G401 (cell line): ENCODE results near the gene DHTKD1. TPM values are rescaled to one million over a fixed set of nuclear protein-coding genes. Genes with fewer than 3 reads are reported as not detected.
"Not testable (repeated sequence)": the region's sequence is repeated elsewhere in the genome, so short reads cannot be mapped to it uniquely, and the experiment has no call there.

ENCODE experiments used
- DNase-seq: peaks from one replicate; pipeline ENCODE4 v3.0.0-alpha.2; 2015; ENCODE audit warnings: low spot score
- in situ Hi-C: cut with HindIII; loops from 2 replicates; pipeline ENCODE4 v1.10.0; 2016; ENCODE audit warnings: low sequenced_read_pairs, mixed read lengths
- total RNA-seq: library from RNA; depleted of rRNA; stranded (reverse); fragments of >200 nt; shearing (Covaris generic); gene quantifications from 2 replicates; pipeline ENCODE4 v1.2.3, GENCODE V29; 2014

DHTKD1 gene
- total RNA-seq, 1 experiment from 2014 or later, result 26.4 TPM

DNA sequence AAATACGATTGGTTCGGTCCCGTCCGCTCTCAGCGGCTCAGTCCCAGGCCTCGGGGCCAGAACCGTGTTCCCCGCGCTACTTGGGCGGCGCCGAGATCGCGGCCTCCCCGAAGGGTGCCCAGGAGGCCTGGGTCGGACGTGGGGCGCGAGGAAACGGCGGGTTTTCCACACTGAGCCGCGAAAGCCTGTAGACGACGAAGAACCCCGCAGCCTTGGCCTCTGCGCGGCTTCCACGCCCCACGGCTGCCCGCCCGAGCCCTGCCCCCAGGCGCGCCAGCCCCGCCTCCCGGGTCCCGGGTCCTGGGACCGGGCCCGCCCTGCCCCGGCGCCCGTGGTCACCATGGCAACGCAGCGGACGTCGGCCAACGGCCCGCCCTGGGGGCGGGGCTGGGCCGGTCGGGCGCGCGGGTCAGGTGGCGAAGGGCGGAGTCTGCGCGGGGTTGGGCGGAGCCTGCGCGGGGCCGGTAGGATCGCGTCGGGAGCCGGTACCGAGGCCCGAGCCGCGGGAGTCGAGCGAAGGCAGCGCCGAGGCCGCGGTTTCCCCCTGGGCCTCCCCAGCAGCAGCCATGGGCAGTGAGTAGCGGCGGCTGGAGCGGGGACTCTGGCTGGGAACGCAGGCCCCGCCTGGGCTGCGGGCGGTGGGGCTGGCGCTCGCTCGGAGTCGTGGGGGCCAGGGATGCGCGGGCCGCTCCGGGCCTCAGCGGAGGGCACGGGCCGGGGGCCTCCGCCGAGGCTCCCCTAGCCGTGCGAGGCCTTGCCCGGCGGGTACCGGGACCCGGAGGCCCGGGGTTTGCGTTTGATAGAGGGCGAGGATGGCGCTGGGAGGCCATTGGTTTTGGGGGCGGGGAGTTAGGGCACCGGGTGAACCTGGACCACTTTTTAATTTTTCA is 60.7 kb downstream of the DHTKD1 start, which contains the start of gene SEC61A2:
SEC61A2 (plus strand) TSS at position 456 of the 890 bp plus-strand sequence; CDS start at position 567, 111 bp downstream.
- peak; percentile 90 for DNase-seq
- in situ Hi-C loops, result no loop called here

- peak; percentile 76 for DNase-seq
- in situ Hi-C loops, result no loop called here
Observed at GRCh38 chr10:12130237-12130872, 61.6 kb downstream of the DHTKD1 start.

- in situ Hi-C loops, result no loop called here
- DNase-seq, result no peak
Observed at GRCh38 chr10:12135631-12136030, 66.9 kb downstream of the DHTKD1 start.

GRCh38 chr10:12140038-12140437 is 71.3 kb downstream of the DHTKD1 start:
- in situ Hi-C loops, result no loop called here
- no peak for DNase-seq

DNA sequence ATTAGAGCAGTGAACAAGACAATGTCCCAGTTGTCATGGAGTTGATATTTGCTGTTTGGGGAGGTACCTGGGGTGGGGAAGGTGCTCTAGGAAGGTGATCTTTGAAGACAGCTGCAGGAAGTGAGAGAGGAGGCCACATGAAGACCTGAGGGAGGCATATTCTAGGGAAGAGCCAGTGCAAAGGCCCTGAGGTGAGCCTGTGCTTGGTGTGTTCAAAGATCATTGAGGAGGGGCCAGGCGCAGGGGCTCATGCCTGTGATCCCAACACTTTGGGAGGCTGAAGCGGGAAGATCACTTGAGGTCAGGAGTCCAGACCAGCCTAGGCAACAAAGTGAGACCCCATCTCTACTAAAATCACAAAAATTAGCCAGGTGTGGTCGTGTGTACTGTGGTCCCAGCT is 75.8 kb downstream of the DHTKD1 start:
- in situ Hi-C loops, result no loop called here

GRCh38 chr10:12150163-12150562 is 81.4 kb downstream of the DHTKD1 start:
- in situ Hi-C loops, result no loop called here
- DNase-seq, result no peak

More for the DNA sequence above, 75.8 kb downstream of the DHTKD1 start:
- no peak for DNase-seq

GRCh38 chr10:12154516-12154915 is 85.8 kb downstream of the DHTKD1 start:
- no peak for DNase-seq
- in situ Hi-C loops, result no loop called here

DNA sequence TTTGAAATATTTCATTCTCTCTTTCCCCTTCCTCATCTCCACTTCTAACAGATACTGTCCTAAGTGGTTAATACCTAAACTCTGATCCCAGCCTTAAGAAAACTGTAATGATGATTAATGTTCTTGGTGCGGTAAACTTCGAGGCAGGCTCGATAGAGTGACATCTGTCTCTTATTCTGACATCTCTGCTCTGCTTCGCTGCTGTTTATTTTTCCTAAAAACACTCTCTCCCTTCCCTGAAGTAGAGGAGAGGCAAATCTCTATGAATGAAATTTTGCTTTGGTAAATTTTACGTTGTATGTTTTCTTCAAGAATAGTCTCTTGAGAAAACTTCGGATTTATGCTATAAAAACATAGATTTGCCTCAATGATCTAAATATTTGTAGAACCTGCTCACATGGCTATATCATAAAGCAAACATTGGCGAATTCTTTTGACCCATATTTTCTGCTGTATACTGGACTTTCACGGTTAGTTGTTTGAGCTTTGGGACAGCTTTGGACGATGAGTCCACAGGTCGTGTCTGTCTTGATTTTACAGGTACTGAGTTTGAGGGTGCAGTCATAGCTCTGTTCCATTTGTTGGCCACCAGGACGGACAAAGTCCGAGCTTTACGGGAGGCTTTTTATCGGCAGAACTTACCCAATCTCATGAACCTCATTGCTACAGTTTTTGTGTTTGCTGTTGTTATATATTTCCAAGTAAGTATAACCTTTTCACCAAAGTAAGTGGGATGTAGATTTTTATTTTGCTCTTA is 87.8 kb downstream of the DHTKD1 start:
- in situ Hi-C loops, result no loop called here
- no peak for DNase-seq

- in situ Hi-C loops, result no loop called here
- DNase-seq, result no peak
Observed at GRCh38 chr10:12158111-12158510, 89.4 kb downstream of the DHTKD1 start.

GRCh38 chr10:12160664-12161063 is 91.9 kb downstream of the DHTKD1 start:
- no peak for DNase-seq
- in situ Hi-C loops, result no loop called here

DNA sequence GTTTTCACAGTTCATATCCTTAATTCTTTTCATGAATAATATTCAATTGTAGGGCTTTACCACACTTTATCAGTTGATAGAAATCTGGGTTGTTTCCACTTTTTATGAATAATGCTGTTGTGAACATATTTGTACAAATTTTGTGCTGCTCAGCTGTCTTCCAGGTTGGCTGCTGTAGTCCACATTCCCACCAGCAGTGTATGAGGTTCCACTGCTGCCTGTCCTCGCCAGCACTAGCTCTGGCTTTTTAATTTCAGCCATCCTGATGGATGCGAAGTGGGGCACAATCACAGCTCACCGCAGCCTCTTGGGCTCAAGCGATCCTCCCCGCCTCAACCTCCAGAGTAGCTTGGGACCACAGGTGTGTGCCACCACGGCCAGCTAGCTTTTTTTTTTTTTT is 94.2 kb downstream of the DHTKD1 start:
- DNase-seq, result no peak
- in situ Hi-C loops, result no loop called here

DNA sequence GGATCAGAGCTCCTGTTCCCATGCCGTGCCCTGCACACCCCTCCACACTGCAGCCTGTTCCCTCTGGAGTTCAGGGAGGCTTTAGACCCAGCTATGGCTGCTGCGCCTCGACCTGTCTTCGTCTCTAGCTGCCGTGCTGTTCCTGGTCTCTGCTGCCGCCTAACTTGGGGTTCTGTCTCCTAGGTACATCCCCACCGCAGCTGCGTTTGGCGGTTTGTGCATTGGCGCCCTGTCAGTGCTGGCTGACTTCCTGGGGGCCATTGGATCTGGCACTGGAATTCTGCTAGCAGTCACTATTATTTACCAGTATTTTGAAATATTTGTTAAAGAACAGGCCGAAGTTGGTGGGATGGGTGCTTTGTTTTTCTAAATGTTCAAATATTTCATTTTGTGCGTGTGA is 95.3 kb downstream of the DHTKD1 start:
- no peak for DNase-seq
- in situ Hi-C loops, result no loop called here

DNA sequence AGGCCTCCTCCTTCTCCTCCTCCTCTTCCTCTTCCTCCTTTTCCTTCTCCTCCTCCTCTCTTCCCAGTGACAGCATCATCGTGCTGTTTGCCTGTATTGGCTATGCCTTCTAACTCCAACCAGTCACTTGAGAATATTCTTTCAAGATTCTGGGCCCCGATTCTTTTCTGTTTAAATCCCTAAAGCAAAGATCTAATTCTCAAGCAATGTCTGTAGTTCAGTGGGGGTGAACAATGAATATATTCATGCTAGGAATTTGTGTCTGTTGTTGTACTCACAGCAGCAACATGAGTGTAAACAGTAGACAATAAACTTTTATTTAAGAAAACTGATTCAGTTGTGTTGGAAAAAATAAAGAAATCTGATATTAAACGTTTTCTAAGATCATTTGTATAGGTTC is 96.3 kb downstream of the DHTKD1 start:
- in situ Hi-C loops, result no loop called here
- DNase-seq, result no peak

- in situ Hi-C loops, result no loop called here
Observed at GRCh38 chr10:12165999-12166775, 97.4 kb downstream of the DHTKD1 start.

GRCh38 chr10:12171512-12171911 is 102.8 kb downstream of the DHTKD1 start:
- DNase-seq, in situ Hi-C loops: not testable (repeated sequence)

More at GRCh38 chr10:12165999-12166775, 97.4 kb downstream of the DHTKD1 start:
- DNase-seq, result no peak
